OCI-LY7 (cell line): ENCODE results near the gene SPINK5. TPM values are rescaled to one million over a fixed set of nuclear protein-coding genes. Genes with fewer than 3 reads are reported as not detected.

Experiments
- BruUV-seq: library from RNA; stranded (reverse); fragments of 400-500 nt; replicated peaks from 2 replicates; lab custom pipeline; 2021; lab: Mats Ljungman, UMichigan
- CTCF ChIA-PET: fragments of 300-600 bp; sonication (Branson Sonifier 250); formaldehyde crosslinking; loops from one replicate; lab custom pipeline; 2022; ENCODE audit warnings: antibody characterized with exemption; ENCODE audit not compliant: unreplicated experiment; lab: Charles Lee
- POLR2A ChIA-PET: fragments of 300-600 bp; sonication (Branson Sonifier 250); formaldehyde crosslinking; loops from one replicate; lab custom pipeline; 2022; ENCODE audit warnings: antibody characterized with exemption; lab: Charles Lee
- DNase-seq: peaks from one replicate; pipeline ENCODE4 v3.0.0-alpha.2; 2015; ENCODE audit warnings: low spot score
- H2AFZ ChIP-seq: fragments of 200-600 bp; sonication (generic), shearing (Covaris generic); 2 replicates; pipeline ENCODE4 v1.6.1; 2014; ENCODE audit warnings: mild to moderate bottlenecking, antibody characterized with exemption, low read length, moderate library complexity
- H3K27ac ChIP-seq: fragments of 200-600 bp; sonication (generic); 2 replicates; pipeline ENCODE4 v1.5.1; 2014; ENCODE audit warnings: mixed run types, low read depth, mild to moderate bottlenecking, moderate library complexity, low read length, inconsistent platforms; ENCODE audit not compliant: poor library complexity, severe bottlenecking
- H3K36me3 ChIP-seq: fragments of 200-600 bp; sonication (generic); 2 replicates; pipeline ENCODE4 v1.6.1; 2014; ENCODE audit warnings: mild to moderate bottlenecking, antibody characterized with exemption, low read length, moderate library complexity, mixed read lengths; ENCODE audit not compliant: insufficient read depth
- H3K4me1 ChIP-seq: fragments of 200-600 bp; sonication (generic); 2 replicates; pipeline ENCODE4 v1.5.1; 2014; ENCODE audit warnings: mild to moderate bottlenecking, low read length; ENCODE audit not compliant: insufficient read depth, poor library complexity, severe bottlenecking
- H3K4me2 ChIP-seq: fragments of 200-600 bp; sonication (generic); 2 replicates; pipeline ENCODE4 v1.6.1; 2014; ENCODE audit warnings: mild to moderate bottlenecking, low read length
- H3K4me3 ChIP-seq: fragments of 200-600 bp; sonication (generic); 2 replicates; pipeline ENCODE4 v1.5.1; 2014; ENCODE audit warnings: mild to moderate bottlenecking, low read depth, low read length; ENCODE audit not compliant: poor library complexity, severe bottlenecking
- H3K79me2 ChIP-seq: fragments of 200-600 bp; sonication (generic); 2 replicates; pipeline ENCODE4 v1.6.1; 2016; ENCODE audit warnings: low read depth, mild to moderate bottlenecking, low read length, moderate library complexity, mixed read lengths; ENCODE audit not compliant: insufficient read depth
- H3K9me2 ChIP-seq: fragments of 200-600 bp; sonication (generic); 2 replicates; pipeline ENCODE4 v1.6.1; 2016; ENCODE audit warnings: mild to moderate bottlenecking, low read length, mixed read lengths; ENCODE audit not compliant: insufficient read depth
- H3K9me3 ChIP-seq: fragments of 200-600 bp; sonication (generic); 2 replicates; pipeline ENCODE4 v1.6.1; 2014; ENCODE audit warnings: mild to moderate bottlenecking, mixed run types, low read length, mixed read lengths
- H4K20me1 ChIP-seq: fragments of 200-600 bp; sonication (generic); 2 replicates; pipeline ENCODE4 v1.6.1; 2014; ENCODE audit warnings: mild to moderate bottlenecking, antibody characterized with exemption, low read length, moderate library complexity, mixed read lengths; ENCODE audit not compliant: insufficient read depth
- EZH2phosphoT487 ChIP-seq: fragments of 200-600 bp; sonication (generic); IDR thresholded peaks from 2 replicates; pipeline ENCODE4 v1.6.1; 2018; ENCODE audit warnings: low read depth, borderline replicate concordance, mild to moderate bottlenecking, mixed run types, antibody characterized with exemption, low read length, moderate library complexity, mixed read lengths
- intact Hi-C: fragments of 100-400 bp; cut with micrococcal nuclease; formaldehyde crosslinking; loops from one replicate; pipeline ENCODE4 v1.10.0; 2022; ENCODE audit not compliant: unreplicated experiment
- total RNA-seq, 2 experiments: library from RNA; depleted of rRNA in 1 of 2; stranded (reverse); fragments of >200 nt in 1 of 2; shearing (Covaris generic) in 1 of 2; gene quantifications; 2 replicates each; pipeline ENCODE4 v1.2.3, GENCODE V29; 2014 to 2022
- TF ChIP-seq, protein P1 (sequence below): fragments of 200-600 bp; sonication (generic); conservative IDR thresholded peaks from 2 replicates; pipeline ENCODE4 v1.5.1; 2014; ENCODE audit warnings: mild to moderate bottlenecking, antibody characterized with exemption, low read length, moderate library complexity, mixed read lengths

The SPINK5 gene
- total RNA-seq, 2 experiments from 2014 or later, result not detected

- DNase-seq, result no peak
- Histone ChIP-seq H3K9me2 (no peaks in the 10 kb centered on the region), H4K20me1 (no peaks in the 10 kb centered on the region), H3K4me1 (no peaks in the 10 kb centered on the region), H2AFZ (no peak overlapping the region), H3K4me3 (no peak overlapping the region), H3K9me3 (no peaks in the 10 kb centered on the region), H3K36me3 (no peaks in the 10 kb centered on the region), H3K4me2 (no peak overlapping the region), H3K79me2 (no peaks in the 10 kb centered on the region), H3K27ac (no peak overlapping the region)
- ChIA-PET POLR2A (no interaction called here), CTCF (no interaction called here)
- intact Hi-C loops, result no loop called here
- TF ChIP-seq, protein P1, sequence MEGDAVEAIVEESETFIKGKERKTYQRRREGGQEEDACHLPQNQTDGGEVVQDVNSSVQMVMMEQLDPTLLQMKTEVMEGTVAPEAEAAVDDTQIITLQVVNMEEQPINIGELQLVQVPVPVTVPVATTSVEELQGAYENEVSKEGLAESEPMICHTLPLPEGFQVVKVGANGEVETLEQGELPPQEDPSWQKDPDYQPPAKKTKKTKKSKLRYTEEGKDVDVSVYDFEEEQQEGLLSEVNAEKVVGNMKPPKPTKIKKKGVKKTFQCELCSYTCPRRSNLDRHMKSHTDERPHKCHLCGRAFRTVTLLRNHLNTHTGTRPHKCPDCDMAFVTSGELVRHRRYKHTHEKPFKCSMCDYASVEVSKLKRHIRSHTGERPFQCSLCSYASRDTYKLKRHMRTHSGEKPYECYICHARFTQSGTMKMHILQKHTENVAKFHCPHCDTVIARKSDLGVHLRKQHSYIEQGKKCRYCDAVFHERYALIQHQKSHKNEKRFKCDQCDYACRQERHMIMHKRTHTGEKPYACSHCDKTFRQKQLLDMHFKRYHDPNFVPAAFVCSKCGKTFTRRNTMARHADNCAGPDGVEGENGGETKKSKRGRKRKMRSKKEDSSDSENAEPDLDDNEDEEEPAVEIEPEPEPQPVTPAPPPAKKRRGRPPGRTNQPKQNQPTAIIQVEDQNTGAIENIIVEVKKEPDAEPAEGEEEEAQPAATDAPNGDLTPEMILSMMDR, result no peak
- TF ChIP-seq EZH2phosphoT487, result no peak
- BruUV-seq, result no TSS peak
These were observed 98.3 kb downstream of the SPINK5 start for GRCh38 chr5:148162038-148162437.

DNA sequence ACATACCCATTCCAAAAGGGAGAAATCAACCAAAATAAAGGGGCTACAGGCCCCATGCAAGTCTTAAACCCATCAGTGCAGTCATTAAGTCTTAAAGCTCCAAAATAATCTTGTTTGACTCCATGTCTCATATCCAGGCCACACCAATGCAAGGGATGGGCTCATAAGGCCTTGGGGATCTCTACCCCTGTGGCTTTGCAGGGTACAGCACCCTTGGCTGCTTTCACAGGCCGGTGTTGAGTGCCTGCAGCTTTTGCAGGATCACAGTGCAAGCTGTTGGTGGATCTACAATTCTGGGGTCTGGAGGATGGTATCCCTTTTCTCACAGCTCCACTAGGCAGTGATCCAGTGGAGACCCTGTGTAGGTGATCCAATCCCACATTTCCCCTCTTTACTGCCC, 99.6 kb downstream of the SPINK5 start:
- DNase-seq, result no peak
- ChIA-PET POLR2A (no interaction called here), CTCF (no interaction called here)
- H3K79me2 ChIP-seq, result no peaks in the 10 kb centered on the region
- H3K9me3 ChIP-seq, result no peaks in the 10 kb centered on the region
- no peak overlapping the region for H2AFZ ChIP-seq
- H3K4me1 ChIP-seq, result no peaks in the 10 kb centered on the region
- BruUV-seq, result no TSS peak
- H3K9me2 ChIP-seq, result no peaks in the 10 kb centered on the region
- H4K20me1 ChIP-seq, result no peaks in the 10 kb centered on the region
- TF ChIP-seq, protein P1, result no peak
- TF ChIP-seq EZH2phosphoT487, result no peak
- H3K36me3 ChIP-seq, result no peaks in the 10 kb centered on the region
- intact Hi-C loops, result no loop called here
- H3K27ac ChIP-seq, result no peak overlapping the region
- no peak overlapping the region for H3K4me3 ChIP-seq
- no peak overlapping the region for H3K4me2 ChIP-seq

DNA sequence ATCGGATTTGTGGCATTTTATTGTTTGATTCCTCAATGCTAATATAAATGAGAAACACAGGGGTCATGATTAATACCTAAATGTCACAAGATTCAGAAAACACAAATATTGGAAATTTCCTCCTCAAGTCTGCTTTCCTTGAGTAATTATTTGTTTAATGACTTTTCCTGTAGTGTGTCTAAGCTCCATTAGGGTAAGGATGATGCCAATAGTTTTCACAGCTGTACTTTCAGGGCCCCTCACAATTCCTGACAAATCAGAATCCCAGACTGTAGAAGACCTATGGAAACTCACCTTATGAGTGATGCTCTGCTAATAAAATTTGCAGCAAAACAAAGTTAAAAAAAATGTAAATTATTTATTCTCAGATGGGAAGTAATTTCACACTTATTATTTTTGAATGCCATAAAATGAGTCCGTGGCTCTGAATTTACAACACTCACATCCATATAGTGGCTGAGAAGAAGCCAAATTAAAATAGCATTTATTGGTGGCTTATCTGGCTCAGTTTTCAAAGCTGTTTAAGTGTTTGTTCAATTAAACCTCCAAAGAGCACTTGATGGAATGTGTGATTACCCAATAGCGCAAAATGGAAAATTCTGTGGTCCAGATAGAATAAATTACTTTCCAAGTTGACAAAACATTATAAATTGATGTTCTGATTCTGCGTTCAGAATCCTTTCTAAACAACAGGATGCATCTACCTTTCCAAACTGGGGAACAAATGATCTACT, 102.9 kb downstream of the SPINK5 start:
- Histone ChIP-seq H3K4me2 (no peak overlapping the region), H2AFZ (no peak overlapping the region), H3K27ac (no peak overlapping the region), H3K4me1 (no peaks in the 10 kb centered on the region), H3K4me3 (no peak overlapping the region), H4K20me1 (no peaks in the 10 kb centered on the region), H3K79me2 (no peaks in the 10 kb centered on the region), H3K36me3 (no peaks in the 10 kb centered on the region), H3K9me2 (no peaks in the 10 kb centered on the region), H3K9me3 (no peaks in the 10 kb centered on the region)
- POLR2A ChIA-PET, result interaction anchor here (1.1 kb wide), 1 partner anchor 10 kb away, joined by 3 read pairs; no protein-coding TSS in a partner anchor
- TF ChIP-seq, protein P1, result no peak
- TF ChIP-seq EZH2phosphoT487, result no peak
- no peak for DNase-seq
- intact Hi-C loops, result no loop called here
- CTCF ChIA-PET, result no interaction called here
- BruUV-seq, result no TSS peak
